Astrocyte (in vitro differentiated cells and primary cell): Measurements from ENCODE around the gene NPL.

Source experiments
- EZH2 ChIP-seq: IDR thresholded peaks from 2 replicates; pipeline ENCODE4 v1.6.1; 2012; ENCODE audit warnings: mild to moderate bottlenecking, low read length, inconsistent platforms; ENCODE audit not compliant: insufficient read depth
- TF ChIP-seq, protein P1 (sequence below): IDR thresholded peaks from 2 replicates; pipeline ENCODE4 v1.5.1; 2011; ENCODE audit warnings: low read depth, mild to moderate bottlenecking, inconsistent platforms, low read length, moderate library complexity; ENCODE audit not compliant: insufficient read depth

DNA sequence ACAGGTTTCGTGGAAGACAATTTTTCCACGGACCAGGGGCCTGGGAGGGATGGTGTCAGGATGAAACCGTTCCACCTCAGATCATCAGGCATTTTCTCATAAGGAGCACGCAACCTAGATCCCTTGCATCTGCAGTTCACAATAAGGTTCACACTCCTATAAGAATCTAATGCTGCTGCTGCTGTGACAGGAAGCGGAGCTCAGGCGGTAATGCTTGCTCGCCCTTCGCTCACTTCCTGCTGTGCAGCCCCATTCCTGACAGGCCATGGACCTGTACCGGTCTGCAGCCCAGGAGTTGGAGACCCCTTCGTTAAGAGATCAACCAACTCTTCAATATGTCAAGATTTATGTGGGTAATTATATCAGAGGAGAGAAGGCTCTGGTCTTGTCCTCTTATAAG is 46.2 kb downstream of the NPL start:
- TF ChIP-seq, protein P1, sequence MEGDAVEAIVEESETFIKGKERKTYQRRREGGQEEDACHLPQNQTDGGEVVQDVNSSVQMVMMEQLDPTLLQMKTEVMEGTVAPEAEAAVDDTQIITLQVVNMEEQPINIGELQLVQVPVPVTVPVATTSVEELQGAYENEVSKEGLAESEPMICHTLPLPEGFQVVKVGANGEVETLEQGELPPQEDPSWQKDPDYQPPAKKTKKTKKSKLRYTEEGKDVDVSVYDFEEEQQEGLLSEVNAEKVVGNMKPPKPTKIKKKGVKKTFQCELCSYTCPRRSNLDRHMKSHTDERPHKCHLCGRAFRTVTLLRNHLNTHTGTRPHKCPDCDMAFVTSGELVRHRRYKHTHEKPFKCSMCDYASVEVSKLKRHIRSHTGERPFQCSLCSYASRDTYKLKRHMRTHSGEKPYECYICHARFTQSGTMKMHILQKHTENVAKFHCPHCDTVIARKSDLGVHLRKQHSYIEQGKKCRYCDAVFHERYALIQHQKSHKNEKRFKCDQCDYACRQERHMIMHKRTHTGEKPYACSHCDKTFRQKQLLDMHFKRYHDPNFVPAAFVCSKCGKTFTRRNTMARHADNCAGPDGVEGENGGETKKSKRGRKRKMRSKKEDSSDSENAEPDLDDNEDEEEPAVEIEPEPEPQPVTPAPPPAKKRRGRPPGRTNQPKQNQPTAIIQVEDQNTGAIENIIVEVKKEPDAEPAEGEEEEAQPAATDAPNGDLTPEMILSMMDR, result no peak
- no peak for TF ChIP-seq EZH2
